ENCODE data around the gene TWNK. TPM values are rescaled to one million over a fixed set of nuclear protein-coding genes. Genes with fewer than 3 reads are reported as not detected.

TWNK gene
- total RNA-seq, 2 experiments from 2014 or later = 2.7 to 2.8 TPM

DNA sequence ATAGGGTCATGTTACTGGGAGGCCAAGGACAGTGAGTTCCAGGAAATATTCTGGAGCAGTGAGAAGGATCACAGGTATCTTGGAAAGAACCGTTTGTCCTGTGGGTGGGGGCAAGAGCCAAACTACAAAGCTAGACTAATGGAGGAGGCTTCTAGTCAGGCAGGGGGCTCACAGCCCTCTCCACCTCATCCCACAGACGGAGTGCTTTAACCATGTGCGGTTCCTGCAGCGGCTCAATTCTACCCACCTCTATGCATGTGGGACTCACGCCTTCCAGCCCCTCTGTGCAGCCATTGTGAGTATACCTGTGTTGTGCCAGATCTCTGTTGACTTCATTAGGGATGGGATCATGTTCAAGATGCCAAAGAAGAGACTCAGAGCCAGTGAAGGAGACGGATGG, 9.9 kb upstream of the TWNK start:
- CTCF ChIA-PET = no interaction called here
- H3K27ac ChIP-seq (ENCODE audit: low read depth in 1 of 2, low read length in 2 of 2) = no peak overlapping the region
- H3K27me3 Mint-ChIP-seq = no peaks in the 10 kb centered on the region
- H3K4me3 Mint-ChIP-seq = no peak overlapping the region
- intact Hi-C loops (cut with DNase I, micrococcal nuclease) = no loop called here
- H3K4me1 Mint-ChIP-seq (ENCODE audit: low read depth) = no peaks in the 10 kb centered on the region
- POLR2A ChIA-PET = no interaction called here
- no peaks in the 10 kb centered on the region for H3K4me1 ChIP-seq (ENCODE audit: insufficient read depth, low read length)
- no peaks in the 10 kb centered on the region for H3K9me3 ChIP-seq (ENCODE audit: control insufficient read depth in 1 of 2, insufficient read depth in 1 of 2, low read length in 2 of 2)
- no peak overlapping the region for H3K27ac Mint-ChIP-seq
- H3K27me3 ChIP-seq (ENCODE audit: control insufficient read depth in 1 of 2, insufficient read depth in 2 of 2, low read length in 2 of 2) = no peaks in the 10 kb centered on the region
- no peak overlapping the region for H3K4me3 ChIP-seq (ENCODE audit: low read length)
- TF ChIP-seq, protein P1, sequence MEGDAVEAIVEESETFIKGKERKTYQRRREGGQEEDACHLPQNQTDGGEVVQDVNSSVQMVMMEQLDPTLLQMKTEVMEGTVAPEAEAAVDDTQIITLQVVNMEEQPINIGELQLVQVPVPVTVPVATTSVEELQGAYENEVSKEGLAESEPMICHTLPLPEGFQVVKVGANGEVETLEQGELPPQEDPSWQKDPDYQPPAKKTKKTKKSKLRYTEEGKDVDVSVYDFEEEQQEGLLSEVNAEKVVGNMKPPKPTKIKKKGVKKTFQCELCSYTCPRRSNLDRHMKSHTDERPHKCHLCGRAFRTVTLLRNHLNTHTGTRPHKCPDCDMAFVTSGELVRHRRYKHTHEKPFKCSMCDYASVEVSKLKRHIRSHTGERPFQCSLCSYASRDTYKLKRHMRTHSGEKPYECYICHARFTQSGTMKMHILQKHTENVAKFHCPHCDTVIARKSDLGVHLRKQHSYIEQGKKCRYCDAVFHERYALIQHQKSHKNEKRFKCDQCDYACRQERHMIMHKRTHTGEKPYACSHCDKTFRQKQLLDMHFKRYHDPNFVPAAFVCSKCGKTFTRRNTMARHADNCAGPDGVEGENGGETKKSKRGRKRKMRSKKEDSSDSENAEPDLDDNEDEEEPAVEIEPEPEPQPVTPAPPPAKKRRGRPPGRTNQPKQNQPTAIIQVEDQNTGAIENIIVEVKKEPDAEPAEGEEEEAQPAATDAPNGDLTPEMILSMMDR (IDR thresholded peaks at IDR 0.05) = no peak
- ATAC-seq (ENCODE audit: poor library complexity) (no peak), DNase-seq (no peak)
- H3K36me3 ChIP-seq (ENCODE audit: insufficient read depth, low read length) = peaks cover 23% of the 10 kb centered on the region
- H3K9me3 Mint-ChIP-seq = no peaks in the 10 kb centered on the region
- peaks cover 38% of the 10 kb centered on the region for H3K36me3 Mint-ChIP-seq (ENCODE audit: low read depth)

DNA sequence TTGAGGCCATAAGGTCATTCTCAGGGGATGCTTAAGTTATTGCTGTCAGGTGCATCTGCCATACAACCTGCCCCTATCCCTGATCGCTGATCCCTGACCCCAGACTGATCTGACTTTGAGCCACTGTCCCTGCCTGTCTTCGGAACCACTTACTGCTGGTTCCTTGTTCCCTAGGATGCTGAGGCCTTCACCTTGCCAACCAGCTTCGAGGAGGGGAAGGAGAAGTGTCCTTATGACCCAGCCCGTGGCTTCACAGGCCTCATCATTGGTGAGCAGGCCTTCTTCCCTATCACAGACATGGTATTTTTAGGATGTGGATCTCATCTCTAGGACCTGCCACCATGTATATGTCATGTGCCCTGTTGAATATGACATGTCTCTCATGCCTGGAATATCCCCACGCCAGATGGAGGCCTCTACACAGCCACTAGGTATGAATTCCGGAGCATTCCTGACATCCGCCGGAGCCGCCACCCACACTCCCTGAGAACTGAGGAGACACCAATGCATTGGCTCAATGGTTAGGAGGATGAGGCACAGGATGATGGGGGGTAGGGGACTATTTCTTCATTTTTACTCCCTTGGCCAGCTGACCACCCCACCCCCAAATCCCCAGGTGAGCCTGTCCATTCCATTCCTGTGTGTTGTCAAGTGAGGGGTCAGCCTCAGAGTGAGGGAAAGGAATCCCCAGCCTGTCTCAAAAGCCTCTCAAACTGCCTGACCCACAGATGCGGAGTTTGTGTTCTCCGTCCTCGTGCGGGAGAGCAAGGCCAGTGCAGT, 9.0 kb upstream of the TWNK start:
- H3K36me3 Mint-ChIP-seq (ENCODE audit: low read depth) = peaks cover 45% of the 10 kb centered on the region
- Histone ChIP-seq H3K27ac (ENCODE audit: low read depth in 1 of 2, low read length in 2 of 2) (no peak overlapping the region), H3K36me3 (ENCODE audit: insufficient read depth, low read length) (peaks cover 28% of the 10 kb centered on the region), H3K9me3 (ENCODE audit: control insufficient read depth in 1 of 2, insufficient read depth in 1 of 2, low read length in 2 of 2) (no peaks in the 10 kb centered on the region), H3K27me3 (ENCODE audit: control insufficient read depth in 1 of 2, insufficient read depth in 2 of 2, low read length in 2 of 2) (no peaks in the 10 kb centered on the region), H3K4me1 (ENCODE audit: insufficient read depth, low read length) (no peaks in the 10 kb centered on the region), H3K4me3 (ENCODE audit: low read length) (no peak overlapping the region)
- intact Hi-C loops (cut with DNase I, micrococcal nuclease) = no loop called here
- no peak overlapping the region for H3K27ac Mint-ChIP-seq
- no peak for ATAC-seq (ENCODE audit: poor library complexity)
- DNase-seq = no peak
- no peaks in the 10 kb centered on the region for H3K27me3 Mint-ChIP-seq
- no peaks in the 10 kb centered on the region for H3K9me3 Mint-ChIP-seq
- no peaks in the 10 kb centered on the region for H3K4me1 Mint-ChIP-seq (ENCODE audit: low read depth)
- ChIA-PET POLR2A (no interaction called here), CTCF (no interaction called here)
- no peak overlapping the region for H3K4me3 Mint-ChIP-seq
- TF ChIP-seq, protein P1 (IDR thresholded peaks at IDR 0.05) = no peak

DNA sequence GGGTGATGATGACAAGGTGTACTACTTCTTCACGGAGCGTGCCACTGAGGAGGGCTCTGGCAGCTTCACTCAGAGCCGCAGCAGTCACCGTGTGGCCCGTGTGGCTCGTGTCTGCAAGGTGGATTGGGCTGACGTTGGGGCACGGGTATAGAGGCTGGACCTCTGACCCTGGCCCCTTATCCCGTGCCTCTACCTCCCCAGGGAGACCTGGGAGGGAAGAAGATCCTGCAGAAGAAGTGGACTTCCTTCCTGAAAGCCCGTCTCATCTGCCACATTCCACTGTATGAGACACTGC, 8.5 kb upstream of the TWNK start:
- H3K27me3 Mint-ChIP-seq = no peaks in the 10 kb centered on the region
- POLR2A ChIA-PET = no interaction called here
- H3K4me3 Mint-ChIP-seq = no peak overlapping the region
- no peaks in the 10 kb centered on the region for H3K9me3 Mint-ChIP-seq
- H3K27ac Mint-ChIP-seq = no peak overlapping the region
- Histone ChIP-seq H3K4me1 (ENCODE audit: insufficient read depth, low read length) (no peaks in the 10 kb centered on the region), H3K36me3 (ENCODE audit: insufficient read depth, low read length) (peaks cover 28% of the 10 kb centered on the region), H3K9me3 (ENCODE audit: control insufficient read depth in 1 of 2, insufficient read depth in 1 of 2, low read length in 2 of 2) (no peaks in the 10 kb centered on the region), H3K27ac (ENCODE audit: low read depth in 1 of 2, low read length in 2 of 2) (no peak overlapping the region), H3K4me3 (ENCODE audit: low read length) (no peak overlapping the region), H3K27me3 (ENCODE audit: control insufficient read depth in 1 of 2, insufficient read depth in 2 of 2, low read length in 2 of 2) (no peaks in the 10 kb centered on the region)
- TF ChIP-seq, protein P1 (IDR thresholded peaks at IDR 0.05) = no peak
- no peak for DNase-seq
- CTCF ChIA-PET = no interaction called here
- ATAC-seq (ENCODE audit: poor library complexity) = no peak
- H3K36me3 Mint-ChIP-seq (ENCODE audit: low read depth) = peaks cover 48% of the 10 kb centered on the region
- intact Hi-C loops (cut with DNase I, micrococcal nuclease) = no loop called here
- H3K4me1 Mint-ChIP-seq (ENCODE audit: low read depth) = no peaks in the 10 kb centered on the region
